Left lung (tissue), 10 donors: ENCODE measurements around the gene GNAO1. TPM values are rescaled to one million over a fixed set of nuclear protein-coding genes. Genes with fewer than 3 reads are reported as not detected.

Experiments
- ATAC-seq: fragments of 200-7000 bp; cut with Tn5 transposase; one replicate; pipeline ENCODE4 v1.9.1; 2020; ENCODE audit warnings: moderate library complexity
- DNase-seq, 4 donors: peaks; one replicate each; pipeline ENCODE4 v3.0.0-alpha.2; 2013 to 2020
- H3K27ac ChIP-seq, 2 donors: fragments of 200-600 bp; sonication (generic) in 1 of 2; one replicate each; pipeline versions ENCODE4 v1.5.0 to v1.8.0; 2020 to 2021
- H3K27me3 ChIP-seq, 2 donors: fragments of 200-600 bp; sonication (generic) in 1 of 2; one replicate each; pipeline versions ENCODE4 v1.5.0 to v1.8.0; 2020 to 2021
- H3K36me3 ChIP-seq, 2 donors: fragments of 200-600 bp; sonication (generic) in 1 of 2; one replicate each; pipeline versions ENCODE4 v1.5.0 to v1.8.0; 2020 to 2021
- H3K4me1 ChIP-seq, 2 donors: fragments of 200-600 bp; one replicate each; pipeline ENCODE4 v1.8.0; 2021
- H3K4me3 ChIP-seq, 2 donors: fragments of 200-600 bp; sonication (generic) in 1 of 2; one replicate each; pipeline versions ENCODE4 v1.5.0 to v1.8.0; 2020 to 2021; ENCODE audit warnings: mild to moderate bottlenecking in 1 of 2
- H3K9me3 ChIP-seq, 2 donors: fragments of 200-600 bp; sonication (generic) in 1 of 2; one replicate each; pipeline versions ENCODE4 v1.5.0 to v1.8.0; 2020 to 2021
- CTCF ChIP-seq, 2 donors: fragments of 200-600 bp; sonication (generic) in 1 of 2; IDR thresholded peaks; one replicate each; pipeline versions ENCODE4 v1.5.0 to v1.8.0; 2021; ENCODE audit warnings: antibody characterized with exemption in 2 of 2
- intact Hi-C, 2 donors: fragments of 100-400 bp; cut with DNase I; formaldehyde crosslinking; loops; one replicate each; pipeline versions ENCODE4 v1.11.2 to v1.14.2; 2022
- polyA plus RNA-seq, 6 donors: library from polyadenylated mRNA; unstranded; fragments of 120-200 nt; gene quantifications; one replicate each; pipeline ENCODE4 v1.2.1, GENCODE V29; 2013; ENCODE audit not compliant: insufficient read length in 6 of 6
- total RNA-seq, 2 donors: library from RNA; stranded (reverse); fragmentation: NEBNext Ultra II Directional; extraction: Animal tissue kit (Norgen Biotek cat#: 25700); gene quantifications; one replicate each; pipeline ENCODE4 v1.2.1, GENCODE V29; 2021
- donor health status: DM: no; HTN: yes; CAD: no.
- donor health status: DM: no; HTN: no; CAD: no.

GNAO1 gene
- total and polyA plus RNA-seq, 8 donors = 1.3 to 34.1 (median 22.2) TPM

GRCh38 chr16:56161658-56162057 lies 29.6 kb upstream of the GNAO1 start:
- no peaks in the 10 kb centered on the region for H3K36me3 ChIP-seq
- no peaks in the 10 kb centered on the region for H3K9me3 ChIP-seq
- H3K27me3 ChIP-seq = no peaks in the 10 kb centered on the region
- intact Hi-C loops = no loop called here
- no peak overlapping the region for H3K4me3 ChIP-seq
- H3K27ac ChIP-seq = no peak overlapping the region
- DNase-seq (no peak), ATAC-seq (no peak)
- H3K4me1 ChIP-seq = no peaks in the 10 kb centered on the region
- no peak for TF ChIP-seq CTCF (IDR thresholded peaks at IDR 0.05)

GRCh38 chr16:56163089-56163488 lies 28.2 kb upstream of the GNAO1 start:
- Histone ChIP-seq H3K36me3 (no peaks in the 10 kb centered on the region), H3K4me3 (no peak overlapping the region), H3K27me3 (no peaks in the 10 kb centered on the region), H3K27ac (no peak overlapping the region), H3K4me1 (no peaks in the 10 kb centered on the region), H3K9me3 (no peaks in the 10 kb centered on the region)
- TF ChIP-seq CTCF (IDR thresholded peaks at IDR 0.05) = no peak
- DNase-seq = no peak
- intact Hi-C loops = no loop called here
- ATAC-seq = no peak

- intact Hi-C loops = no loop called here
- Histone ChIP-seq H3K36me3 (no peaks in the 10 kb centered on the region), H3K9me3 (no peaks in the 10 kb centered on the region), H3K27ac (no peak overlapping the region), H3K4me1 (no peaks in the 10 kb centered on the region), H3K27me3 (no peaks in the 10 kb centered on the region), H3K4me3 (no peak overlapping the region)
- ATAC-seq = no peak
- TF ChIP-seq CTCF (IDR thresholded peaks at IDR 0.05) = no peak
- DNase-seq = no peak
Measured at GRCh38 chr16:56163938-56164337, 27.4 kb upstream of the GNAO1 start.

- ATAC-seq (no peak), DNase-seq (no peak)
- Histone ChIP-seq H3K9me3 (no peaks in the 10 kb centered on the region), H3K36me3 (no peaks in the 10 kb centered on the region), H3K27me3 (no peaks in the 10 kb centered on the region), H3K4me1 (no peaks in the 10 kb centered on the region), H3K27ac (no peak overlapping the region), H3K4me3 (no peak overlapping the region)
- TF ChIP-seq CTCF (IDR thresholded peaks at IDR 0.05) = no peak
- intact Hi-C loops = no loop called here
Measured at GRCh38 chr16:56164636-56165035, 26.7 kb upstream of the GNAO1 start.

- no peak for DNase-seq
- intact Hi-C loops = no loop called here
- no peaks in the 10 kb centered on the region for H3K4me1 ChIP-seq
- no peaks in the 10 kb centered on the region for H3K27me3 ChIP-seq
- H3K4me3 ChIP-seq = no peak overlapping the region
- ATAC-seq = no peak
- TF ChIP-seq CTCF (IDR thresholded peaks at IDR 0.05) = no peak
- H3K36me3 ChIP-seq = no peaks in the 10 kb centered on the region
- peaks cover 0 to 9% of the 10 kb centered on the region in 2 donors for H3K9me3 ChIP-seq
- no peak overlapping the region for H3K27ac ChIP-seq
Measured at GRCh38 chr16:56174411-56174810, 16.9 kb upstream of the GNAO1 start.
